MG63 (cell line): ENCODE measurements around the gene HDAC5. TPM values are rescaled to one million over a fixed set of nuclear protein-coding genes. Genes with fewer than 3 reads are reported as not detected.
A peak's percentile ranks its signal among the peaks of the same experiment; 100 is the strongest.
"Not testable (repeated sequence)": the region's sequence is repeated elsewhere in the genome, so short reads cannot be mapped to it uniquely, and the experiment has no call there.

Experiments used
- DNase-seq: peaks from one replicate; pipeline ENCODE4 v3.0.0-alpha.2; 2020
- H3K27me3 ChIP-seq: fragments of 250-450 bp; sonication (Bioruptor Pico); 2 replicates; pipeline ENCODE4 v1.5.1; 2020; ENCODE audit warnings: mild to moderate bottlenecking, moderate library complexity
- H3K36me3 ChIP-seq: fragments of 250-450 bp; sonication (Bioruptor Pico); 2 replicates; pipeline ENCODE4 v1.5.1; 2020; ENCODE audit warnings: mild to moderate bottlenecking, moderate library complexity
- H3K4me3 ChIP-seq: fragments of 250-450 bp; sonication (Bioruptor Pico); 2 replicates; pipeline ENCODE4 v1.5.1; 2020; ENCODE audit warnings: mild to moderate bottlenecking, moderate library complexity
- H3K9me3 ChIP-seq: fragments of 250-450 bp; sonication (Bioruptor Pico); 2 replicates; pipeline ENCODE4 v1.5.1; 2020; ENCODE audit warnings: mild to moderate bottlenecking, moderate library complexity
- total RNA-seq: library from RNA; depleted of rRNA; stranded (reverse); fragments of >200 nt; shearing (Covaris generic); gene quantifications from 2 replicates; pipeline ENCODE4 v1.2.3, GENCODE V29; 2014; ENCODE audit warnings: low replicate concordance

The HDAC5 gene
- total RNA-seq, 1 experiment from 2014 or later = 50.4 TPM

DNA sequence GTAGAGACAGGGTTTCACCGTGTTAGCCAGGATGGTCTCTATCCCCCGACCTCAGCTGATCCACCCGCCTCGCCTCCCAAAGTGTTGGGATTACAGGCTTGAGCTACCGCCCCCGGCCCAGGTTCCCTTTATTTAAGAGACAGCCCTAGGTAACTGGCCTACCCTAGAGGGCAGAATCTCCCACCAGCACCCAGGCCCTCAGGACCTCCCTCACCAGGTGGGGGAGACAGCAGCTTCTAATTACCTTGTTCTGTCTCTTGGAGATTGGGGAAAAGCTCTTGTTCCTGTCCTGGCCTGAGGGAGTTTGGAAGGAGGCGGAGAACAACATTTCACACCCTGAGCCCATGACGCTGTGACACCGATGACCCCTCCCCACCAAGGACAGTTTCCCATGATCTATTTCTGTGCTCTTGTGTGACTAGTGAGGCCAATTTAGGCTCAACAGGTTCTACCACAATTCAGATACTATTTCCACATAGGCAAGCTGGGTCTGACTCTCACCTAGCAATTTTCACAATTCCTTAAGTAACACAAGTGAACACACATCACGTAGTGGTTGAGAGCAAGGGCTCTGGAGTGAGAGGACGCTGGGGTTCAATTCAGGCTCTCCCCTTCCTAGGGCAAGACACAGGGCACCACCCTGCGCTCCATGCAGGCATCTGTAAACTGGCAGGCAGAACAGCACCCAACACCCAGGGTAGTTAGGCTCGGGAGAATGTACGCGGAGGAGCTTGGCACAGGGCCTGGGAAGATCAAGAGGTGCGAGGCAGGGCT, 20.4 kb downstream of the HDAC5 start:
- no peak overlapping the region for H3K4me3 ChIP-seq
- H3K27me3 ChIP-seq = no peaks in the 10 kb centered on the region
- H3K36me3 ChIP-seq = peaks cover 2% of the 10 kb centered on the region; the same call in 1 of the 2 replicates
- DNase-seq = no peak
- no peaks in the 10 kb centered on the region for H3K9me3 ChIP-seq

DNA sequence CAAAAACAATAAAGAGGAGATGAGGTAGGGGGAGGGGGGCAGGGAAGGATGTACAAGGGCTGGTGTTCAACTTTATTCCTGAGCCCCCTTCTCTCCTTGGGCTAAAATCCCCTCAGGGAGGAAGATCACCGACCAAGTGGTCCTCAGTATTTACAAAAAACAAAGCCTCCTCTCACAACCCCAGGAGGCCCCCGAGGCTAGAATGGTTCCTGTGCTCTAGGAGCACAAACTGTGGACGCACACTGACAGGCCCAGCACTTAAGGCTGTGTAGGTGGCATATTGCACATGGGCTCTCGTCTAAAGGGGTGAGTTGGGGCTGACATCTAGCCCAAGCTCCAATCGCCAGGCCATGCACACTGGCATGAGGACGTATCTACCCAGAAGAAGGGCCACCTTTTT, 21.6 kb downstream of the HDAC5 start:
- H3K36me3 ChIP-seq, H3K4me3 ChIP-seq, H3K9me3 ChIP-seq, DNase-seq, H3K27me3 ChIP-seq: not testable (repeated sequence)

- H3K9me3 ChIP-seq = no peaks in the 10 kb centered on the region
Observed at GRCh38 chr17:44097110-44097958, 26.1 kb downstream of the HDAC5 start.

DNA sequence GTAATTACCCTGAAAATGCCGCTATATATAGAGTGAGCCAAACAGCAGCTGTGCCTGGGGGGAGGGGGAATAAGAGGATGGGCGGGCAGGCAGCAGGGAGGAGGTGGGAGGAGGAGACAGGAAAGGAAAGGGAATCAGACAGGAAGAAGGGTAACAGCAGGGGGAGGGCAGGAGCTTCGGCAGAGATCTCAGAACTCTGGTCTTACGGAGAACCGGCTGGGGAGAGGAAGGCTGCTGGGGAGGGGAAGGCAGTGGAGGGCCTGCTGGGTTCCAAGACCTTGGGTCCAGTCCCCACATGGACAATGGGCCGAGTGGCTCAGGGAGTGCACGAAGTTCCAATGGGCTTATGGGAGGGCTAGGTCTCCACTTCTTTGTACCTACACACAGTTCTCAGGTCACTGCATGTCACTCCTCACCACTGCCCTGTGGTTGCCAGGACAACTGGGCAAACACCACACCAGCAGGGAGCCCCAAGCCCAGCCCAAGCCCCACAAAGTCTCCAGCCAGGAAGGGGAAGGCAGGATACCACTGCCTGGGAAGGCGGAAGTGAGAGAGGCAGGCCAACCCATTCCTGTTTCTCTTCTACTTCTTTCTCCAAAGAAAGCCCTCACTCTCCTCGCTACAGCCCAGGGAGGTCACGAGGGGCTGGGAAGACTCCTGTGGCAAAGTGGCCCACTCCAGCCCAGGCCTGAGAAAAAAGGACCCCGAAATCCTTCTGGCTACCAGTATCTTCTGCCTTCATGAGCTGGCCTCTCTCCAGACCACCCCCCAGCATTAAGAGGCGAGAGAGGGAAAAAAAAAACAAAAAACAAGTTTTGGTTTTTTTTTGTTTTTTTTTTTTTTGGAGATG, 27.6 kb downstream of the HDAC5 start:
- peak; percentile 94 for DNase-seq
- Histone ChIP-seq H3K4me3 (peak overlapping the region; percentile 44), H3K36me3 (peaks cover 9% of the 10 kb centered on the region), H3K9me3 (no peaks in the 10 kb centered on the region), H3K27me3 (no peaks in the 10 kb centered on the region)

More at GRCh38 chr17:44097110-44097958, 26.1 kb downstream of the HDAC5 start:
- peak; percentile 94 for DNase-seq
- Histone ChIP-seq H3K36me3 (peaks cover 2% of the 10 kb centered on the region; the same call in 1 of the 2 replicates), H3K27me3 (no peaks in the 10 kb centered on the region), H3K4me3 (no peak overlapping the region)

DNA sequence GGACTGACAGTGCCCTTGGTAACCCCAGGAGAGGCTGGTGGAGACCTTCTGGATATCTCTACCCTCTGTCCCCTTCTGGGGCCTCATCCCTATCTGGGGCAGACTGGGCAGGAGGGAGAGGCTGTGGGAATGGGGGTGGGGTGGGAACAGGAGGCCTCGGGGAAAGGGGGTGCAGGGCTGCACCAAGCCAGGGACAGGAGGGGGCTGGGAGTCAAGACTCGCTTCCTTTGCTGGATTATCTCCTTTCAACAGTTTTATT, 28.1 kb downstream of the HDAC5 start:
- Histone ChIP-seq H3K9me3 (no peaks in the 10 kb centered on the region), H3K27me3 (no peaks in the 10 kb centered on the region), H3K36me3 (peaks cover 10% of the 10 kb centered on the region), H3K4me3 (peak overlapping the region; percentile 44)
- no peak for DNase-seq

GRCh38 chr17:44094701-44095387, 28.6 kb downstream of the HDAC5 start:
- Histone ChIP-seq H3K4me3 (no peak overlapping the region), H3K27me3 (no peaks in the 10 kb centered on the region), H3K36me3 (peaks cover 8% of the 10 kb centered on the region), H3K9me3 (no peaks in the 10 kb centered on the region)
- DNase-seq = no peak

- H3K36me3 ChIP-seq = peaks cover 16% of the 10 kb centered on the region
- H3K9me3 ChIP-seq = no peaks in the 10 kb centered on the region
- DNase-seq = no peak
- no peak overlapping the region for H3K4me3 ChIP-seq
- no peaks in the 10 kb centered on the region for H3K27me3 ChIP-seq
Observed at GRCh38 chr17:44093231-44093900, 30.1 kb downstream of the HDAC5 start.

DNA sequence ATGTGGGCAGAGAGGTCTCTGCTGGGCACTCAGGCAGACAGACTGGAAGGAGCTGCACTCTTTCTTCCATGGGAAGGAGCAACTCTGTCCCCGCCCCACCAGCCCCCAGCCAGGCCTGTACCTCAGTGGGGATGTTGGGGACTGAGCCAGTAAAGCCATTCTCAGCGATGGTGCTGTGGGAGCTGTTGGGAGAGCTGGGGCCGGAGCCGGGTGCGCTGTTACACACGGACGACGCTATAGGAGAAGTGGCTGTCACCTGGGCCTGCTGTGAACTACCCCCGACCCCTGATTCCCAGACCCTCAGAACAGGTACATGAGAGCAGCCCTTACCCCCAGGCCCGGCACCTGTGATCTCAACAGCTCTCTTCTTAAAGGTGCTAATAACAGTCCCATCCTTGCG, 31.4 kb downstream of the HDAC5 start:
- Histone ChIP-seq H3K4me3 (no peak overlapping the region), H3K9me3 (no peaks in the 10 kb centered on the region), H3K27me3 (no peaks in the 10 kb centered on the region), H3K36me3 (peaks cover 19% of the 10 kb centered on the region)
- no peak for DNase-seq

DNA sequence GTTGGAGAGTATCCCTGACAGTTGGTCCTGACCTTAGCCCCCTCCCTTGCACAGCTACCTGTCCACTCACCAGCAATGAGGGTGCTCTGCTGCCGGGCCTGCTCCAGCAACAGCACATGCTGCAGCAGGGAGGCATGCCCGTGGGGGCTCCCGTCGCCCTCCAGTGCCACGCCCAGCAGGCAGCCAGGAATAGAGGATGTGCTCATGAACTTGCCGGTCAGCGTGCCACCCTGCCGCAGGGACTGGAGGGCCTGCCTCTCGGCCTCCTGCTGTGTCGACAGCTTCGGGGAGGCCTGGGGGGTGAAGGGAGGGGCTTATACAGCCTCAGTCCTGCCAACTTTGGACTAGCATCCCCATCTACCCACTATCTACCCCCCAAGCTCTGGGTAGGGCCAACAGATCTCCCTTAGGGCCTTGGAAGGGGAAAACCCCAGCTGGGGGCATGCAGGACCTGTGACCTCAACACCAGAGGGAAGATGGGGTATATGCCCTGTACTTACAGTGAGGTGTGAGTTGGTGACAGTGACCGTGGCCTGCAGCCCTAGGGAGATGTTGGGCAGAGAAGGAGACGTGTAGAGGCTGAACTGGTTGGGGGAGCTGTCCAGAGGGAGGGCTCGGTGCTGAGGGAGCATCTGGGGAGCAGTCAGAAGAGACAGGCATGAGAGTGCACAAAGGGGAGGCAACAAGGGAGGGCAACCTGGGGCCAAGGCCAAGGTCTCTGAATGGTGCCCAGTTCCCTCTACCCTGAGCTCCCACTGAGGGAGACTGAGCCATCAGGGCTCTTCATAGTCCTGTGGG, 32.0 kb downstream of the HDAC5 start:
- DNase-seq = no peak
- Histone ChIP-seq H3K9me3 (no peaks in the 10 kb centered on the region), H3K27me3 (no peaks in the 10 kb centered on the region), H3K4me3 (no peak overlapping the region), H3K36me3 (peaks cover 19% of the 10 kb centered on the region)

DNA sequence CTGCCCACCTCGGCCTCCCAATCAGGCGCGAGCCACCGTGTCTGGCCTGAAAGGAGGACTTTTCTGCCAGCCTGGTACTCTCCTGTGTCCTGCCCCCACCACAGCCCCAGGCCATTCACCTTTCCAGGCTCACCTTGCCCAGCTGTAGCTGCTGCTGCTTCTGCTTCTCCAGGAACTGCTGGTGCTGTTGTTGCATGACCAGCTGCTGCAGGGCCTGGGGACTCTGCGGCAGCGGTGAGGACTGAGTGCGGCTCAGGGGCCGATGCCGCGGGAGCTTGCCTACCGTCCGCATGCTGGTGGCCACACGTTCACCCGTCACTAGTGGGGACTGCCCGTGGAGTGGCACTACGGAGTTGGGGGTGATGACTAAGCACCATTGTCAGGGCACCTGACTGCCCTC, 35.2 kb downstream of the HDAC5 start:
- Histone ChIP-seq H3K36me3 (peaks cover 25% of the 10 kb centered on the region), H3K9me3 (no peaks in the 10 kb centered on the region), H3K4me3 (no peak overlapping the region), H3K27me3 (no peaks in the 10 kb centered on the region)
- DNase-seq = no peak

DNA sequence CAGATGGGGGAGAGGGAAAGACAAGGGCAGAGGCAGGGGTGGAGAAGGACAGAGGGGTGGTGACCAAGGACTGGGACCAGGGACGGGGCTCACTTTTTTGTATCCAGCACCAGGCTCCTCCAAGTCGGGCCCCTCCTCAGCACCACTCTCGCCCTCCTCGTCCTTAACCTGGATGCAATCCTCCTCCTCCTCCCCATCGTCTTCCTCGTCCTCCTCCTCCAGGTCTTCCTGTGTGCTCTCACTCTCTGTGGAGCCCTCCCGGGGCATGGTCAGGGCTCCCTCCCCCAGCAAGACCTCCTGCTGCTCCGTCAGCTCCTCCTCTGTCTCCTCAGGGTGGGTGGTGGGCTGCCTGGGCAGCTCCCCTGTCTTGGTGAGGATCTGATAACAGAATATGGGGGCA, 36.1 kb downstream of the HDAC5 start:
- Histone ChIP-seq H3K36me3 (peaks cover 30% of the 10 kb centered on the region), H3K9me3 (no peaks in the 10 kb centered on the region), H3K27me3 (no peaks in the 10 kb centered on the region), H3K4me3 (no peak overlapping the region)
- no peak for DNase-seq

DNA sequence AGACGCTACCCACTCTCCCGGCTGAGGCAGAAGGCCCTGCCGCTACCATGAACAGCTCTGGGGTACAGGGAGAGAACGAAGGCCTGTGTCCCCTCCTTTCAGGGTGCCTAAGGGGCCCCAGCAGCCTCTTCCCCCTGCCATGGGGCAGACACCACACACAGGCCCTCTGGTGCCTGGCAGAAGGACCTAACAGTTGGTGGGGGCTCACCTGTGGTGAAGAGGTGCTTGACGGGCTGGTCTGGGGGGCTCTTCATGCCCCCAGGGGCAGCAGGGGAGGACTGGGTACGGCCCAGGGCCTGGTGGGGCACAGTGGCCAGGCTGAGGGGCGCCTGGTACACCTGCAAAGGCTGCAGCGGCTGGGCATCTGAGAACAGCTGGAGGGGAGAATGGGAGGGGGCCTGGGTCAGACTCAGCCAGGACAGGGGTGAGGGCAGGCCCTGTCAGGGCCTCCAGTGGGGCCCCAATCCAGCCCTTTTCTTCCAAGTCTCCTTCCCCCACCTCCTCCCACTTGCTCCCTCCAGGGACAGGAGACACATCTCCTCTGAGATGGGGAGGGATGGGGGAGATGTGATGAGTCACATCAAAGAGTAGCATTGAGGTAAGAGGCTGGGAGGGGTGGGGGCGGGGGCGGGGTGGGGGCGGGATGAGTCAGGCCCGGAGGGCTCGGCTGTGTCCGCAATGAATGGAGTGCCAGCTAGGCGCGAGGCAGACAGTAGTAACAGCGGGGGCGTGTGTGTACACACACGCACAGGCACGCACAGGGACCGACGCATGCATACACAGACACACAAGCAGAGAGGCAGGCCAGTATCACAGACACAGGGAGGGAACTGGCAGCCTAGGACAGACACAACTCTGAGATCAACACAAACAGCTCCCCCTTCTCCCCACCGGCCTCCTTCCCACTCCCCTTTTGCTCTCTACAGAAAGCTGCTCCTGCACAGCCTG, 36.8 kb downstream of the HDAC5 start:
- H3K36me3 ChIP-seq = peaks cover 31% of the 10 kb centered on the region

DNA sequence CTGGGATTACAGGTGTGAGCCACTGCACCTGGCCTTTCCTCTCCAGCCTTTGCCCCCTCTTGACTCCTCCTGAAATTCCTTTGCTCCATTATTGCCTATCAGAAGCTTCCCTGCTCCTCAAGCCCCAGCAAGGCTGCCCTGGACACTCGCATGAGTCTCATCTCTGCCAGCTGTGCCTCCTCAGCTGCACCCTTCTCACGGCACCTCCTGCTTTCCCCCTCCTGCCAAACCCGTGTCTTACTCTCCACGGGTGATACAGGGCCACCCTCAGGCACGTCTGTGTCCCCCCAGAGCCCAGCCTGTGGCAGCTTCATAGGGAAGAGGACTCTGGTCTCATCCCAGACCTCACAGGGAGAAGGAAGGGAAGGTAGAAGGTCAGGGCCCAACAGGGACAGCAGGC, 37.5 kb downstream of the HDAC5 start:
- H3K4me3 ChIP-seq = no peak overlapping the region
- peaks cover 27% of the 10 kb centered on the region for H3K36me3 ChIP-seq
- H3K27me3 ChIP-seq = no peaks in the 10 kb centered on the region
- no peaks in the 10 kb centered on the region for H3K9me3 ChIP-seq
- DNase-seq = no peak

More for the DNA sequence above, 36.8 kb downstream of the HDAC5 start:
- no peaks in the 10 kb centered on the region for H3K9me3 ChIP-seq
- no peak overlapping the region for H3K4me3 ChIP-seq
- DNase-seq = peak; percentile 95
- H3K27me3 ChIP-seq = no peaks in the 10 kb centered on the region

DNA sequence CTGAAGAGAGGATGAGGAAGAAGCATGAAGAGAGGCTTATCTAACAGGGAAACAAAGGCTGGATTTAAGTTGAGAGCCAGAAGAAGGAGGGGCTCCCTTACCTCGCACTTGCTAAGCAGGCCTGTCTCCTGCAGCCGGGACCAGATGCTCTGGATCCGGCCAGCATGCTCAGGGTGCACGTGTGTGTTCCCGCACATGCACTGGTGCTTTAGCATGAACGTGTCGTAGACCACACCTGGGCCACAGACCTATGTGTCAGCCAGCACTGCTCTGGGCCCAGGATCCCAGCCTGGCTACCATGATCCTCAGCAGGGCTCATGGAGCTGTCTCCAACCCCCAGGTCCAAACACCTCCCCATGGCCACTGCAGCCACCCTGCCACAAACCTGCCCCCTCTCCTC, 38.5 kb downstream of the HDAC5 start:
- H3K36me3 ChIP-seq = peaks cover 32% of the 10 kb centered on the region
- DNase-seq = no peak
- no peaks in the 10 kb centered on the region for H3K9me3 ChIP-seq
- H3K4me3 ChIP-seq = no peak overlapping the region
- no peaks in the 10 kb centered on the region for H3K27me3 ChIP-seq
